ENCODE results near the gene GPR17.

DNA sequence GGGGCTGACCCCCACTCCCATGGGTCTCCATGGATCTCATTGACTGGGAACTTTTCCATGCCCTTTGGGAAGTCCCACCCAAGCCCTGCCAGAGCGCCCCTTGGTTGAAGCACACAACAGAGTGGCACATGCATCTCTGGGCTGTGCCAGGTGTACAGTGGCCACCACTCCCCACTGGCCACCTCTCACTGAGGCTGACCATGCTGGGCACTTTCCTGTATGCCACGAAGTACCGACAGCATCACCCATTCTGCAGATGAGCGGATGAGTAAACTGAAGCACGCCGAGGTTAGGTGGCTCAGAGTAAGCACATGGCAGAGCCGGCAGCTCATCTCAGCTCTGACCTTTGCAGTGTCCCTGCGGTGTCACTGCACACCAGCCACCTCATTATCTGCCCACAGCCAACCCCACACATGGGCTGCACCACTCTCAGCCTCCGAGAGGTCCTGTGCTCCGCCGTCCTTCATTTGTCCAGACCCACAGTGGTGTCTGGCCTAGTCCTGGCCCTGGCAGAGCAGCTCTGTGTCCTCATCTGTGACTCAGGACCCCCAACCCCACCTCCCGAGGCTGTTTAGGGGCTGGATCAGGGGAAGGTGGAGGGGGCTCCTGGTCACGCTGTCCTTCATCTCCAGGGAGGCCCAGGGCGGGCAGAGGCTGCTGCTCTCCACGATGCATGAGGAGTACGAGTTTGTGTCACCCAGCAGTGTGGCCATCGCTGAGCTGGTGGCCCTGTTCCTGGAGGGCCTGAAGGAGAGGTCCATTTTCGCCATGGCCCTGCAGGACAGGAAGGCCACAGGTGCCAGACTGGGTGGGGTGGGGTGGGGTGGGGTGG, 18.0 kb upstream of the GPR17 start:
- no peak for TF ChIP-seq POLR2A (IDR thresholded peaks at IDR 0.05; ENCODE audit: low read length)
- no peak for TF ChIP-seq GATA1 (IDR thresholded peaks at IDR 0.05; ENCODE audit: low read depth, low read length)

Data from erythroblast (primary cell).